Measurements from ENCODE around the gene POPDC2.

Gene POPDC2

DNA sequence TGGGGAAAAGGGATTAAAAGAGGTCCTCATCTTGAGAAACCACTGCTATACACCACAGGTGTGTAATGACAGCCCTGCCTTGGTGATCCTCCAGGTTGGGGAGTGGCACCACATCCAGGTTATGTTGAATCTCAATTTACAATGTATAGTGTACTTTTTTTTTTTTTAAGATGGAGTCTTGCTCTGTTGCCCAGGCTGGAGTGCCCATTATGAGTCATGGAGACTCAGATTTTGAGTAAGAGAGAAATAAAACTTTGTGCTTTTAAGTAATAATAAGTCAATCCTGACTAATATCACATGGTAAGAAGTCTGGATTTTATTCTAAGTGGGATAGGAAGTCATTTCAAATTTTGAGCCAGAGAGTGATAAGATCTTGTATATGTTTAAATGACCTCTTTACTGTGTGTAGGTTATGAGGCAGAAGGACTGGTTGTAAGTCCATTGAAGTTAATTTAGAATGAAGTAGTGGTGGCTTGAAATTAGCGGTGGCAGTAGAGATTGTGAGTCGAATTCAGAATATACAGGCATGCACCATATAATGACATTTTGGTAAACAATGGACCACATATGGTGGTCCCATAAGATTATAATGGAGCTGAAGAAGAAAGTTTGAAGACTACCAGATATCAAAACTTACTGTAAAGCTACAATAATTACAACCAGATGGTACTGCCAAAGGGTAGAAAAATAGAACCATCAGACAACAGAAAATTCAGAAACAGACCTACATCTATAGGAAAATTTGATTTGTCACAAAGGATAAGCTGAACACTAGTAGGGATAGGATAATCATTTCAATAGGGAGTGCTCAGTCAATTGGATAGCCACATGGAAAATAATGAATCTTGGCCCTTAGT, 20.7 kb downstream of the POPDC2 start:
- DNase-seq, result peak; percentile 27

DNA sequence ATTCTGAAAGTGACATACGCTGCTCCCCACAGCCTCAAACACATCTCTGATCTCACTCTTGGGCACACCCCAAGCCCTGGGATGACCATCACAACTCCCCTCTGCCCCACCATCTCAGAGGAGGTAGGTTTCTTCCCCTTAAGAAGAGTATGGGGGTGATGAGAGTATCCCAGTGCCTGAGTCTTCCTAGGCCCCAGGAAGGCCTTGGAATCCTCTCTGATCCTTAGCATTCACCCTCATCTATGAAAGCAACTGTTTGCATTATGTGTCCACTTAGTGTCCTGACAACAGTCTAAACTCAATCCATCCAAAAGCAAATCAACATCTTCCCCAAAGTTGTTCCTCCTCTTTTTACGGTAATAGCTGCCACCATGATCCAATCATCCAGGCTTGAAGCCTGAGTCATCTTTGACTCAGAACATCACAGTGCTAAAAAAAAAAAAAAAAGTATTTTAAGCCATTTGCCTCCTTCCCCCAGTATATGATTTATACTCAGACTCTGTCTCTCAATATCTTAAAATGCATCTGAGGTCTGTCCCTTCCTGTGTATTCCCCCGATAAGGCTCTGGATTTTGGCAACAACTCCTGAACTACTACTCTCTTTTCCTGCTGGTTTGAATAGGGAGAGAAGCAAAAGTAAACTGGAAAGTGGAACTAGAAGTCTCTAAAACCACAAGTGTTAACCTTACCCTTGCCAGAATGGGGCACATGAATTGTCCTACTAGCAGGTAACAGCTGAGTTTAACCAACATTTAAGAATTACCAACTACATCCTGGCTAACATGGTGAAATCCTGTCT, 22.5 kb downstream of the POPDC2 start:
- peak; percentile 9 for DNase-seq

DNA sequence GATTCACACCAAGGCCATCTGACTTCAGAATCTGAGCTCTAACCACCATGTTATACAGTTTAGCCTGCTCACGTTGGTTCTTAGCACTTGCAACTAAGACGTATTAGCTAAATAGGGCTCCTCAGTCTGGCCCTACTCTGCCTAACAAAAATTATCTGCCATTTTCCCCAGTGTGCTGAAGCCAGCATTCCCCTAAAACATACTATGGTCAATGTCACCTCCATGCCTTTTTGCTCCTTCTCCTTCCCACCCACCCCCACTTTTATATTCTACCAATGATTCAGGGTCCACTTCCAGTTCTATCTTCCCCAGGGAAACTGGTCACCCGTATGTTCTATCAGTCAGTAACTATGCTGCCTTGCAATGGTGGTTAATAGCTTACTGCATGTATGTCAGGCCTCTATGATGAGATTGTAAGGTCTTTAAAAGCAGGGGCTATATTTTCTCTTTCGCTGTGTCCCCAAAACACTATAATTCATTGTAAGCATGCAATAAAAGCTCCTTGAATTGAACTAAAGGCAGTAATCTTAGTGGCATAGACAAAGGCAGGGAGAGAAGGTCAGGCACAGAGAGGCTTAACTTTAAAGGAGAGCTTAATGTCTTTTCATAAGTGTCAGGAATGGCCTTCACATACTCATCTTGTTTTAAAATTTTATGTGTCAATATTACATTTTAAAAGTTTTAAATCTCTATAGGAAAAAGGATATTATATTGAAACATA, 23.3 kb downstream of the POPDC2 start:
- no peak for DNase-seq

DNA sequence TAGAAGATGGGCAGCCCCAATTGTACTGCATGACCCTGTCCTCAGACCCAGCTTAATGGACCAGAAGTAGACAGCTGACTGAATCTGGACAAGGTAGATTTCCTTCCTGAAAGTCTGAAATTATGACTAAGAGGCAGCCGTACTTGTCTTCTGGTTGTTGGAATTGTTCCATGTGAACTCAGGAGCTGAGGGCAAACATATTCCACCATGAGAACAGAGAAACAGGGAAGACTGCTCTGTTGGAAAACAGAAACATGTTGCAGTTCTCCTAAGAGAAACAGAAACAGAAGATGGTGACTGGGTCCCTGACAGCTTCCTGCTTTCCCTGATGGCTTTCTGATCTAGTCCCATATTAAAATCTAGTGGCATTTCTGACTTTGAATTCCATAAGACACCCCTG, 24.1 kb downstream of the POPDC2 start:
- no peak for DNase-seq

DNA sequence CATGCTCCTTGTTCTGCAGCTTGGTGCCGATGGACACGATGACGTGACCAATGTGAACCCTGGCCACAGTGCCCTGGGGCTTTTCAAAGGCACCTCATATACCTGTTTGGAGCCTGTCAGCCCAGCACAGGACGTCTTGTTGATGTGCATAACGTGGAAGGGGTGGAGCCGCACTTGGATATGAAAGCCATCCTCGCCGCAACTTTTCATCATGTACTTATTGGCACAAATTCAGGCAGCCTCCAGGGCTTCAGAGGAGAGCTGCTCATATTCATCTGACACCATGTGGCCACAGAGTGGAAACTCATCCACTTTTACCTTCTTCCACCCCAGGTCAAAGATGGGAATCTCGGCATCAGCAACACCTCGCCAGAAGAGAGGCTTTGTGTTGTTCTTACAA, 24.7 kb downstream of the POPDC2 start:
- no peak for DNase-seq

DNA sequence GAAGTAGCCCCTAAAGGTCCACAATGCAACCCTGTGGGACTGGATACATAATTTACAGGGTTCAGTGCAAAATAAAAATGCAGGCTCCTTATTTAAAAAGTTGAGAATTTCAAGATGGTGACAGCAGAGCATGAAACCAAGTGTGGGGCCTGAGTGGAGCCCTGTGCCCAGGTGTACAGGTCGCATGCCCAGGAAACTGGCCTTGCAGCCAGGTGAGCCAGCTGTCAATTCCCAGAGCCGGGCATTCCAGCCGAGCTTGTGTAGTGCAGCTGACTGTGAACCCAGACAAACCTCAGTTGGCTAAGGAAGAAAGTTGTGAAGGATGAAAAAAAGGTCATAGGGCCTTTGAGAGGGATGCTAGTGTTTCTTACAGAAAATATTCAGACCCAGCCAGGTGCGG, 27.6 kb downstream of the POPDC2 start:
- DNase-seq, result no peak

DNA sequence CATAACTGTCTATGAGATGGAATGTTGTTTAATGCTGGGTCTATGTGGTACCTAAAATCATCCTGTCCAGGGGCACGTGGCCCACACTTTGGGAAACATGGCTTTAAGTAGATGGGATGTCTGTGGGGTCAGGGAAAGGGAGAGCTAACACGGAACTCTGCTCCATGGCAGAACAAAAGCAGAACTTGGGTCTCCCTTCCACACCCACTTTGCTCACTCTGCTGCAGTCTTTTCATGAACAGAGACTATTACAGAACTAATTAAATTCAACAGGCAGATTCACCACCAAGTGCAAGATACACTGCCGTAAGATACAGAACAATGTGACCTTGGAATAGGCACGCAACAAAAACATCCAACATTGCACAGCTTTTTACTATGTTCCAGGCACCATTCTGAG, 28.2 kb downstream of the POPDC2 start:
- DNase-seq, result no peak

DNA sequence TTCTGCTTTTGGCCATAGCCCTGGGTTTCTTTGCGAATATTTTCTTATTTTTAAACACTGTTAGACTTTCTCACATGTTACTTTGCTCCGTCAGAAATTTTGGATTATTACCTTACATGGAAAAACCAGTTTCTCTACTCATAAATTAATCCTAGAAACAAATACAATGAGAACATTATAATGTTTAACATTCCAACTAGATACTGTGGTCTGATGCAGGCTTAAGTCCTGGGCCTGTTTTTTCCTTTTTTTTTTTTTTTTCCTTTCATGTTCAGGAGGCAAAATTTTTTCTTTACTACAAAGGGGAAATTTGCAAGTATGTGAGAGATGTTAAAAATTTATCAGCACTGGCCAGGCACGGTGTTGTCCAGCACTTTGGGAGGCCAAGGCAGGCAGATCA, 28.9 kb downstream of the POPDC2 start:
- DNase-seq, result no peak

DNA sequence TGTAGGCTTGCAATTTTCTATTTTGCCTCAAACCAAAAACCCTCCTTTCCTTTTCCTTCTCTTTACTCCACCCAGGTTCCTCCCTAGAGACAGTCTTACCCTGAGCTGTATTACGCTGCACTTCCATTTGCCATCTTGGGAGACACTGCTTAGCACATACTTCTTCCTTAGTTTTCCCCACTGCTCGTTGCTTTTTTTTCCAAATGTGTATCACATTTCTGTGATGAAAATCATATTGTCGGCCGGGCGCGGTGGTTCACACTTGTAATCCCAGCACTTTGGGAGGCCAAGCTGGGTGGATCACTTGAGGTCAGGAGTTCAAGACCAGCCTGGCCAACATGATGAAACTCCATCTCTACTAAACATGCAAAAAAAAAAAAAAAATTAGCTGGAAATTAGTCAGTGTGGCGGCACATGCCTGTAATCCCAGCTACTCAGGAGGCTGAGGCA, 29.5 kb downstream of the POPDC2 start:
- DNase-seq, result no peak

DNA sequence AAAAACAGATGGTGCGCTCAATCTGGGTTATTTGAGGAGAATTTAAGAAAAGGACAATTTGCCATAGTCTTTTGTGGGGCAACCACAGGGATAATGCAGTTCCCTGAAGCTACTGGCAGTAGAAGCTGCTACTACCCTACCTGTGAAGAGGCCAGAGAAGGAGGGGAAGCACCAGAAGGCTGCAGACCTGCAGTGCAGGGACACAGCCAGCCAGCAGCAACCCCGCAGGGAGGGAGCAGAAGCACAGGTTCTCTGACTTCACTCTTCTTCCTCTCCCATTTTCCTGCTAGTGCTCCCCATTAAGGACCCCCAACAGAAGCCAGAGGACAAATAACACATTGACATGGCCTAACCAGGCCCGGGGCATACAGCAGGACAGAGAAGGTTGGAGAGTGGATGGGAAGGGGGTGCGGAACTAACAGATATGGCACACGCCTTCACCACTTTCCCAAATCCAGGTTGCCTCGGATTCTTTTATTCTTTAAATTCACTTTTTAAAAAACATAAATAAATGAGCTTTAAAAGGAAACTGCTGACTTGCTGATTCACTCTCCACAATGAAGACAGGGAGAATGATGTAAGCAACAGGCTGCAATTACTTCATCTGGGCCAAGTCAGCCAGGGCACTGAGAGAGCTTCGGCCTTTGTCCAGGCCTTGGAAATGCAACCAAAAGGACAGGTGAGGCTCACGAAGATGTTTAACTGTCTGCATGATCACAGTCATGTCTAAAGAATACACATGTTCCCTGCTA, 30.1 kb downstream of the POPDC2 start:
- no peak for DNase-seq

DNA sequence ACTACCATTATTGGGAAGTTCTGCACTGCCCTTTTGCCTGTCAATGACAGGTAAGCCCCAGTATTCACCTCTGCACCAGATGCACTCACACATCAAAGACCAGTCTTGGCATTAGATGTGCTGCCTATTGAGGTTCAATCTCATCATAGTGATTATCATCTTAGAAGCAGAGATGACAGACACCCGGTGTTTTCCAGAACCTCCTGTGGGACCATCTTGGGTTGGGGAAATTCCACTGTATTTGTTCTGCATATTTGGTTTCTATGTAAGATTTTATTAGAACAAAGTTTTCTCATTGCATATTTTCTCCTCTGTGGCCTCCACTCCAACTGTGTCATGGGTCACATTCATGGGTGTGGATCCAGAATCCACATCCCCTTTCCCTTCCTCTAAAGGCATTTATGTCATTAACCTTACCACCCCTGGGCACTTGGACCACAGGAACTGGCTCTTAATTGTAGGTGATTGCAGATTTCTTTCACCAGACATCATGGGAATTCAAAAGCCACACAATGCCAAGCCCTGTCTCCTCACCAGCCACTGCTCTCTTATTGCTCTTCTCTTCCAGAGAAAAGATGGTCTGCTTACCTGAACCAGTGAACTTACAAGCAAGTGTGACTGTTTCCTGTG, 31.5 kb downstream of the POPDC2 start:
- DNase-seq, result no peak

DNA sequence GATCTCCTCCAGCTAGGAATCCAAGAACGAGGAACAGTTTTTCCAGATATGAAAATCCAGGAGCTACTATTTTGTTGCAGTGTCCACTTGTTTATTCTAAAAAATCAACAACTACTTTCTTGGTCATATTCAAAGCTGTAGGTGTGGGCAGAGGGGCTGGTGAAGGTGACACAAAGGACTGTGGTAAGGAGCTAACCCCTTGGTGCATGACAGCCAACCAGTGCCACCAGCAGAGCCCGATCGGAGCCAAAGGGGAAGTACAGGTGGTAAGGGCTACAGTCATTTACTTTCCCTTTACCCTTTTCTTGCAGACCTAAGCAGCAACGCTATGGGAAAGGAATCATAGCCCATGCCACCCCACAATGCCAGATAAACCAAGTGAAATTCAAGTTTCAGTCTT, 32.0 kb downstream of the POPDC2 start:
- DNase-seq, result peak; percentile 23

DNA sequence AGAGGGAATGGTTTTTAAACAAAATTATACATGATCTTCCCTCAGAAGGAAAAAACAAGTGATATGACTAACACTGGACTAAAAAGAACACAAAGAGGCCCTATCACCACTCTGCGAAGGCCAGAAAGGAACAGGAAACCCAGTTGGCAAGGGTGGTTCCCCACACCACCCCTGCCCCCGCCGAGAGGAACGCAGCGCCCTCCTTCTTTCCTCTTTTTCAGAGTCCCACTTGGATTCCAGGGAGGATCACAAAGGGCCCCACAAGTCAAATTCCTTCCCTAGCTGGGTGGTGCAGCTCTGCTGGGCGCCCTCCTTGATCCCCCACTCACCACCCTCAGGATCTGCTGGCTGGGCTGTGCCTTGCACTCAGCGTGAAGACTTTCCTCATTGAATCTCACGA, 32.9 kb downstream of the POPDC2 start:
- peak; percentile 20 for DNase-seq

DNA sequence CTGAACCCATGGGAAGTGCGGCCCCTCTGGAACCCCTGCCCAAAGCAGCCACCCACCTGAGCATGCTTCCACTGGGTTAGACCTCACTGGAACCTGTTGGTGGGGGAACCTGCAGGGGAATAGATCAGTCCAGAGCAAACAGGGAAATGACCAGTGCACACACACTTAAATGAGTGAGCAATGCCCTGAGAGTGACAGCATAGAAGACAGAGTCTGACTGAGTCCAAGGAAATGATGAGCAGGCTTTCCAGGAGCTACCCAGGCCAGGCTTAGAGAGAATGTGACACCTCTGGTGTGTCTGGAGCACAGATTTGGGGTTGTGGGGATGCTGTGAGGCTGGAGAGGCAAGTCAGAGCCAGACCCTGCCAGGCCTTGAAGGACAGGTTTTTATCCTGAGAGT, 34.2 kb downstream of the POPDC2 start:
- no peak for DNase-seq

DNA sequence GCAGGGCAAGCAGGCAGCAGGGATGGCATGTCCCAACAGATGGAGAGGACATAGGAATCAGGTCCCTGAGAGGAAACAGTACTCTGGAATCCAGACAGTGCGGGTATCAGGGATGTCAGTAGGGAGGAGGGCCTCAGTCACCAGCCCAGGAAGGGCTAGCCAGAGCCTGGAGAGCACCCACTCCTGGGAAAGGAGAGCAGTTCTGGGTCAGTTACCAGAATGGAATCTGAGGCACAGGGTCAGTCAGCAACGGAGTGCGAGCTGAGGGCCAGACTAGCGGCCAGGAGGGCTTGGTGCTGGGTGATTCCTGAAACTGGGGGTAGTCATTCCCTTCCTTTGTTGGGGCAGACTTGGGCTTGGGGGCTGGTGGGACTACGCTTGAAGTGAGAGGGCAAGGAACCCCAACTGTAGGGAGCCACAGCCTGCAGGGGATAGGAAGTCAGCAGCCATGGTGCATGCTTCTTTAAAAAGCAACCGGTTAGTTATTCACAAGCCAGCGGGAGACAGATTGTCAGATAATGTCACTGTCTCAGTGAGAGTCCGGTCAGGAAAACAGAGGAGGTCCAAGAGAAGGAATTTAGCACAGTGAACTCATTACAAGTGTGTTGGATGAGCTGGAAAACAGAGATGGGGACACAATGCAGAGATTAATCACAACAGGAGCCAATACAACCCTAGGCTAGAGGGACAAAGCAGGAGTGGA, 34.8 kb downstream of the POPDC2 start:
- DNase-seq, result no peak

DNA sequence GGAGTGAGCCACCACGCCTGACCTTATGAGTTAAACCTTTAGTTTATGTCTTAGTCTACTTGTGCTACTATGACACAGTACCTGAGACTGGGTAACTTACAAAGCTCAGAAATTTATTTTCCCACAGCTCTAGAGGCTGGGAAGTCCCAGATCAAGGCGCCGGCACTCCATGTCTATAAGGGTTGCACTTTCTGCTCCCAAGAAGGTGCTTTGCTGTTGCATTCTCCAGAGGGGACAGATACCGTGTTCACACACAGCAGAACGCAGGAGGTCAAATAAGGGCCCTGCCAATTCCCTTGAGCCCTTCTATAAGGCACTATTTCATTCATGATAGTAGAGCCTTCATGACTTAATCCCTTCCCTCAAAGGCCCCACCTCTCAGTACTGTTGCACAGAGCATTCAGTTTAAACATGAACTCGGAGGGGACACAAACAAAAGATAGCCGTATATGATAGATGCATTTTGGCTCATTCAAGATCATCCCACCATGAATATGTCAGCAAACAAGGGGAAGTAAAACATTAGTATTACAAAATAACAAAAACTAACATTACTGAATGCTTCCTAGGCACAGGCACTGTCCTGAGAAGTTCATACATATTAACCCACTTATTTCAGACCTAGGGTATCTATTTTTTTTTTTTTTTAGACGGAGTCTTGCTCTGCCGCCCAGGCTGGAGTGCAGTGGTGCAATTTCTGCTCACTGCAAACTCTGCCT, 36.2 kb downstream of the POPDC2 start:
- no peak for DNase-seq

DNA sequence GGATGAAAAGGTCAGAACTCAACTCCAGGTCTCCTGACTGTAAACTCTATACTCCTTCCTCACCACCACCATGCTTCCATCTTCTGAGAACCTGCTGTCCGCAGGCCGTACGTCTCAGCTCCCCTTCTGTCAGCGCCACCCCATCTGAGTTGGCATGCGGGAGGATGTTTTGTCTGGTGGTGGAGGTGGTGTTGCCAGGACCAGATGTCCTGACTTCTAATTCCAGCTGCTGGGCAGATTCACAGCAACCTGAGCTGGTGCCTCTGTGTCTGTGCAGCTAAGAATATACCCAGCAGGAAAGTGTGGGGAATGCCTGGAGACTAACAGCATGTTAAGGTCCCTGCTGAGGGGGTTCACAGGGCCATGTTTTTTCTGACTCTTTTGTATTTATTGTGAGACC, 39.5 kb downstream of the POPDC2 start:
- no peak for DNase-seq

DNA sequence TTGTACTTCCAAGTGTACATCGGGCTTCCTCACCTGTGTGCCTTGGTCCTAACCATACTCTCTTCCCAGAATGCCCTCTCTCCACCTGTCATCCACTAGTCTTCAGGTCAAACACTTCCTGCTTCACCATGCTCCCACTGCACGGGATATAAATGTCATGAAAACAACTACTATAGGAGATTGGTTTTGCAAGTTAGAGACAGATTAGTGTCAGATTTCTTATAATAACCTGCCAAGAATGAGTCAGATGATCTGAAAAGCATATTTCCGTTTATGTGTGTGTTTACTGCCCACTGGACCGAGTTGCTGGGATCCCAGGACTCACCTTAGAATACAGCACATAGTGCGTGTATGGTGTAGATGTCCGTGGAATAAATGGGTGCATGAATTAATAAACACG, 41.3 kb downstream of the POPDC2 start:
- DNase-seq, result no peak

DNA sequence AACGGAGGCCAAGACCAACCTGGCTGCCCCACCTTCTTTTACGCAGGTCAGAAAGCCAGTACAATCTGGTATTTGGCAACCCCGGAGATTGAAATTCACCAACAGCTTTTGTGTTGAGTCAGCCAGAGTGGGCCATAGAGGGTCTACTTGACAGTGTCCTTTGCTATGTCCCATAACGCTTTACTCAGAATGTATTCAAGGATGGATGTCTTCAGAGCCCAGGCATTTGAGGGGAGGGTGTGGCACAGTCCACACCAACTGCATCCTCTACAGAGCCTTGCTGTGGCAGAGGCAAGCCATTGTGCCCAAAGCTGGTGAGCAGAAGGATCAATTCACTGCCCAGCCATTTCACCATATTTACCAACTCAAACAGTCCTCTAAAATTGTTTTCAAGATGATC, 44.3 kb downstream of the POPDC2 start:
- DNase-seq, result no peak

DNA sequence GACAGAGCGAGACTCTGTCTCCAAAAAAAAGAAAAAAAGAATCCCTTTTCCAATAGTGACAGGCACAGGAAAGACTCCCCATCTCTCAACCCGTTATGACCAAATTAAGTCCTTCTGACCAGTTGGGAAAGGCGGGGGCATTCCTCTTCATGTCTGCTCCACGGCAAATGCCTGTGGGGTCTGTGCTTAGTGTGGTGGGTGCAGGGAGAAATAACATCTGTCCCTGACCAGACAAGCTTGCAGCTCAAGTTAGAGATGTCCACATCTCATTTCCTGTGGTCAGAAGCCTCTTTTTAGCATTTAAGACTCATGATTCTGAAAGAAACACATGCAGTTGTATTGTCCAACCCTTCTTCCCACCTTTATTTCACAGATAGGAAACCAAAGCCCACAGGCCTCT, 46.5 kb downstream of the POPDC2 start:
- DNase-seq, result no peak

DNA sequence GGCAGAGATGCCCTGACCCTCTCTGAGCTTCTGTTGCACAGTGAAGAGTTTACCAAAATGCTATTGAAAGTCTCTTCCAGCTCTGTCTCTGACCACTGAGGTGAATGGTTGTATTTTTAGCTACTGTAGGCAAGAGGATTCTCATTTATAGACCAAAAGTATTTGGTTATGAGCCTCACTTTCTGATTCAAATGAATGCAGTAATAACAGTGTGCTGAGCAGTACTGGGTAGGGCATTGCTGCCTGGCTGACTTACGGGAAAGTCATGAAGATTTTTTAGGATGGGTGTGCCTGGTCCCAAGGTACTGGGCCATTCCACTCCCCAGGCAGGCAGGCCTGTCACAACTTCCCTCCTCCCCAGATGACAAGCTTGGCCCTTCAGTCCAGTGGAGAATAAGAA, 47.2 kb downstream of the POPDC2 start:
- DNase-seq, result no peak

Data from stimulated activated CD4-positive, alpha-beta T cell treated with anti-CD3 and anti-CD28 coated beads, Interleukin-15, amount 100 ng/mL, for 24 hours (primary cell).